K562 treated with DMSO at 1 percent for 12 hours (cell line): ENCODE data around the gene PCDHB12. TPM values are rescaled to one million over a fixed set of nuclear protein-coding genes. Genes with fewer than 3 reads are reported as not detected.

Source experiments
- total RNA-seq: library from RNA; unstranded; fragments of 300-600 nt; gene quantifications from 2 replicates; pipeline ENCODE4 v1.2.3, GENCODE V29; 2022; ENCODE audit not compliant: insufficient read depth

PCDHB12 gene
- not detected in 2 replicates for total RNA-seq

GRCh38 chr5:141208478-141208877 lies at the start of gene PCDHB12:
Gene PCDHB12 (plus strand): TSS chr5:141208719. CDS start chr5:141208908, 189 bp downstream.

DNA sequence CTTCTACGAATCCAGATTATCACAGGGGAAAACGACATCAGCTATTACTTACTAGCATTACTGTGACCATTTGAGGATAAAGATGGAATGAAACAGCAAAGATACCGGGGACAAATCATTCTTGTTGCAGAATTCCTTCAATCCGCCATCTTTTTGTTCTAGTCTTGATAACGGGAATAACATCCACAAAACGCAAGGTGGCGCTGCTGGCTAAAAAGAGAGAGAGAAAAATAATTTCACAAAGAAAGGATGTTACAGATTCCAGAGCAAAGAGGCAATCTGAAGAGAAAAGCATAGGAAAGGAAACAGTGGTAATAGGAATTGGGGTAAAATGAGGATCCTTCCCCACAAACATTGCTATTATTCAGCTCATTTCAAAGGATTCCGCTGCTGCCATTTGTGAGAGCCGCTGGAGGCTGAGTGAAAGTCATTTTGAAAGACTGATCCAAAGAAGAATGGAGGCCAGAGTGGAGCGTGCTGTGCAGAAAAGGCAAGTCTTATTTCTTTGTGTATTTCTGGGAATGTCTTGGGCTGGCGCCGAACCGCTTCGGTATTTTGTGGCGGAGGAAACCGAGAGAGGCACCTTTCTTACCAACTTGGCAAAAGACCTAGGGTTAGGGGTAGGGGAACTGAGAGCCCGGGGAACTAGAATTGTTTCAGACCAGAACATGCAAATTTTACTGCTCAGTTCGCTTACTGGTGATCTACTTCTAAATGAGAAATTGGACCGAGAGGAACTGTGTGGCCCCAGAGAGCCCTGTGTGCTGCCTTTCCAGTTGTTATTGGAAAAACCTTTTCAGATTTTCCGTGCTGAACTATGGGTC lies 35.9 kb upstream of the PCDHB12 start, which contains the start of gene PCDHB7:
Gene PCDHB7 (plus strand): TSS at position 264 of the 824 bp plus-strand sequence. CDS start 192 bp downstream, at position 456.

DNA sequence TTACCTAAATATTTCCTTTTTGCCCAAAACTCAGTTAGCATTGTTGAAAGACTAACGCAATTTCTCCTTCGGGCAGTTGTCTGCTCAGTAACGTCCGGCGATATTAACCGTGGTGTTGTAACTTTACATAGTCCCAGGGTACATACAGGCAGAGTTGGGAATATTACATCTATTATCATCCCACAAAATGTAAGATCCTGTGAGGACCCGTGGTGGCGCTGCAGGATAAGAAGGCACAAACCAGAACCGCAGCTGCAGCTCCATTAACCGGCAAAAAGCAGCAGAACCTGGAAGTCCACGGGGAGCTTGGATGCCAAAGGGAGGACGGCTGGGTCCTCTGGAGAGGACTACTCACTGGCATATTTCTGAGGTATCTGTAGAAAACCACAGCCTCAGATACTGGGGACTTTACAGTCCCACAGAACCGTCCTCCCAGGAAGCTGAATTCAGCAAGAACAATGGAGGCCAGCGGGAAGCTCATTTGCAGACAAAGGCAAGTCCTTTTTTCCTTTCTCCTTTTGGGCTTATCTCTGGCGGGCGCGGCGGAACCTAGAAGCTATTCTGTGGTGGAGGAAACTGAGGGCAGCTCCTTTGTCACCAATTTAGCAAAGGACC lies 30.8 kb upstream of the PCDHB12 start, which contains the start of gene PCDHB8:
Gene PCDHB8 (plus strand): TSS at position 214 of the 615 bp plus-strand sequence. CDS start 245 bp downstream, at position 459.

DNA sequence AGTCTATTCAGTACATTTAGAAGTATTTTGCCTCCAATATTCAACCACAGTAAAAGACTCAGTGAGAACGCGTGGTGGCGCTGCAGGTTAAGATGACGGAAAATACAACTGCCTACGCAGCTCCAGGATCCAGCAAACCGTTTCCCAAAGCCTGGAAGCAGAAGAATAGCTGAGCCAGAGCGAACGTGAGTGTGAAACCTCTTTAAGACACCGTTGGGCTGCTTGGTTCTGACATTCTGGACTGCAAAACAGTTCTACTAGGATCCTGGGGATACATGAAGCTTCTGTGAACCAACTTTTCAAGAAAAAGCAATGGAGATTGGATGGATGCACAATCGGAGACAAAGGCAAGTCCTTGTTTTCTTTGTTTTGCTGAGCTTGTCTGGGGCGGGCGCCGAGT lies 26.3 kb upstream of the PCDHB12 start, which contains the start of gene PCDHB16:
Gene PCDHB16 (plus strand): TSS at position 140 of the 400 bp plus-strand sequence. CDS start 173 bp downstream, at position 313.

GRCh38 chr5:141186897-141187512 lies 21.5 kb upstream of the PCDHB12 start, which contains the start of gene PCDHB9:
Gene PCDHB9 (plus strand): TSS chr5:141187161. CDS start chr5:141187319, 158 bp downstream.

GRCh38 chr5:141192110-141192725 lies 16.3 kb upstream of the PCDHB12 start, which contains the start of gene PCDHB10:
Gene PCDHB10 (plus strand): TSS chr5:141192353. CDS start chr5:141192553, 200 bp downstream.

GRCh38 chr5:141199359-141200235 lies 8.9 kb upstream of the PCDHB12 start, which contains the start of gene PCDHB11:
Gene PCDHB11 (plus strand): TSS chr5:141199627. CDS start chr5:141199775, 148 bp downstream.

DNA sequence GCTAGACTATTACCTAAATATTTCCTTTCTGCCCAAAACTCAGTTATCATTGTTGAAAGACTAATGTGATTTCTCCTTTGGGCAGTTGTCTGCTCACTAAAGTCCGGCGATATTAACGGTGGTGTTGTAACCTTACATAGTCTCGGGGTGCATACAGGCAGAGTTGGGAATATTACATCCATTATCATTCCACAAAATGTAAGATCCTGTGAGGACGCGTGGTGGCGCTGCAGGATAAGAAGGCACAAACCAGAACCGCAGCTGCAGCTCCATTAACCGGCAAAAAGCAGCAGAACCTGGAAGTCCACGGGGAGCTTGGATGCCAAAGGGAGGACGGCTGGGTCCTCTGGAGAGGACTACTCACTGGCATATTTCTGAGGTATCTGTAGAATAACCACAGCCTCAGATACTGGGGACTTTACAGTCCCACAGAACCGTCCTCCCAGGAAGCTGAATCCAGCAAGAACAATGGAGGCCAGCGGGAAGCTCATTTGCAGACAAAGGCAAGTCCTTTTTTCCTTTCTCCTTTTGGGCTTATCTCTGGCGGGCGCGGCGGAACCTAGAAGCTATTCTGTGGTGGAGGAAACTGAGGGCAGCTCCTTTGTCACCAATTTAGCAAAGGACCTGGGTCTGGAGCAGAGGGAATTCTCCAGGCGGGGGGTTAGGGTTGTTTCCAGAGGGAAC lies 5.3 kb downstream of the PCDHB12 start, which contains the start of gene PCDHB13:
Gene PCDHB13 (plus strand): TSS at position 264 of the 684 bp plus-strand sequence. CDS start 205 bp downstream, at position 469.

GRCh38 chr5:141223112-141223783 lies 14.7 kb downstream of the PCDHB12 start, which contains the start of gene PCDHB14:
Gene PCDHB14 (plus strand): TSS chr5:141223343. CDS start chr5:141223506, 163 bp downstream.

DNA sequence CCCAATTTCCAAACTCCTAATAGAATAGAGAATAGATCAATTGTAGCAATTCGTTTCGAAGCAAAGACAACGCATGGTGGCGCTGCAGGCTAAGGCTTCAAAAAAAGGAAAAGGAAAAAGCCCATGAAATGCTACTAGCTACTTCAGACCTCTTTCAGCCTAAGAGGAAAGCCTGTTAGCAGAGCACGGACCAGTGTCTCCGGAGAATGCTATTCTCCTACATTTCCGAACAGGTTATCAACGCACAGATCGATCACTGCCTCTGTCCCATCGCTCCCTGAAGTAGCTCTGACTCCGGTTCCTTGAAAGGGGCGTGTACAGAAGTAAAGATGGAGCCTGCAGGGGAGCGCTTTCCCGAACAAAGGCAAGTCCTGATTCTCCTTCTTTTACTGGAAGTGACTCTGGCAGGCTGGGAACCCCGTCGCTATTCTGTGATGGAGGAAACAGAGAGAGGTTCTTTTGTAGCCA lies 36.8 kb downstream of the PCDHB12 start, which contains the start of gene PCDHB15:
Gene PCDHB15 (plus strand): TSS at position 146 of the 468 bp plus-strand sequence. CDS start 184 bp downstream, at position 330.

Other genes starting within 250 kb of the PCDHB12 start
- not detected in 2 replicates for gene PCDHAC2, start 242.2 kb upstream of the PCDHB12 start, total RNA-seq
- gene PCDHB1, start 157.3 kb upstream of the PCDHB12 start, total RNA-seq = not detected in 2 replicates
- 0.14 TPM in 1 of 2 replicates, not detected in the other for gene PCDHB2, start 114.1 kb upstream of the PCDHB12 start, total RNA-seq
- not detected in 2 replicates for gene PCDHB3, start 108.2 kb upstream of the PCDHB12 start, total RNA-seq
- gene PCDHB4, start 86.9 kb upstream of the PCDHB12 start, total RNA-seq = not detected in 2 replicates
- gene PCDHB5, start 73.5 kb upstream of the PCDHB12 start, total RNA-seq = 0.25 TPM in 1 of 2 replicates, not detected in the other
- gene PCDHB6, start 58.7 kb upstream of the PCDHB12 start, total RNA-seq = not detected in 2 replicates
- not detected in 2 replicates for gene PCDHB7, start 36.1 kb upstream of the PCDHB12 start, total RNA-seq
- gene PCDHB8, start 30.9 kb upstream of the PCDHB12 start, total RNA-seq = not detected in 2 replicates
- gene PCDHB16, start 26.3 kb upstream of the PCDHB12 start, total RNA-seq = 0.15 TPM in 1 of 2 replicates, not detected in the other
- not detected in 2 replicates for gene PCDHB9, start 21.6 kb upstream of the PCDHB12 start, total RNA-seq
- gene PCDHB10, start 16.4 kb upstream of the PCDHB12 start, total RNA-seq = not detected in 2 replicates
- not detected in 2 replicates for gene PCDHB11, start 9.1 kb upstream of the PCDHB12 start, total RNA-seq
- 0.26 TPM in 1 of 2 replicates, not detected in the other for gene PCDHB13, start 5.2 kb downstream of the PCDHB12 start, total RNA-seq
- gene PCDHB14, start 14.6 kb downstream of the PCDHB12 start, total RNA-seq = not detected in 2 replicates
- 0.33 TPM in 1 of 2 replicates, not detected in the other for gene PCDHB15, start 36.7 kb downstream of the PCDHB12 start, total RNA-seq
- gene SLC25A2, start 95.3 kb downstream of the PCDHB12 start, total RNA-seq = not detected in 2 replicates
- gene TAF7, start 112.1 kb downstream of the PCDHB12 start, total RNA-seq = 75.1 and 124 TPM in 2 replicates
- 0.19 TPM in 1 of 2 replicates, not detected in the other for gene PCDHGA1, start 121.8 kb downstream of the PCDHB12 start, total RNA-seq
- 0.79 TPM in 1 of 2 replicates, not detected in the other for gene PCDHGA2, start 130.0 kb downstream of the PCDHB12 start, total RNA-seq
- gene PCDHGA3, start 135.1 kb downstream of the PCDHB12 start, total RNA-seq = 0.30 and 1.1 TPM in 2 replicates
- gene PCDHGB1, start 141.4 kb downstream of the PCDHB12 start, total RNA-seq = 0.28 TPM in 1 of 2 replicates, not detected in the other
- gene PCDHGA4, start 146.3 kb downstream of the PCDHB12 start, total RNA-seq = 1.7 TPM in 1 of 2 replicates, not detected in the other
- gene PCDHGB2, start 151.3 kb downstream of the PCDHB12 start, total RNA-seq = 0.52 TPM in 1 of 2 replicates, not detected in the other
- 0.33 TPM in 1 of 2 replicates, not detected in the other for gene PCDHGA5, start 155.4 kb downstream of the PCDHB12 start, total RNA-seq
- 1.2 TPM in 1 of 2 replicates, not detected in the other for gene PCDHGB3, start 161.5 kb downstream of the PCDHB12 start, total RNA-seq
- 0.13 and 0.52 TPM in 2 replicates for gene PCDHGA6, start 165.2 kb downstream of the PCDHB12 start, total RNA-seq
- gene PCDHGA7, start 174.0 kb downstream of the PCDHB12 start, total RNA-seq = 0.23 TPM in 1 of 2 replicates, not detected in the other
- gene PCDHGB4, start 179.0 kb downstream of the PCDHB12 start, total RNA-seq = 0.23 TPM in 1 of 2 replicates, not detected in the other
- gene PCDHGA8, start 183.9 kb downstream of the PCDHB12 start, total RNA-seq = 0.36 and 0.68 TPM in 2 replicates
- 0.50 and 0.74 TPM in 2 replicates for gene PCDHGB5, start 189.2 kb downstream of the PCDHB12 start, total RNA-seq
- gene PCDHGA9, start 194.1 kb downstream of the PCDHB12 start, total RNA-seq = 0.39 TPM in 1 of 2 replicates, not detected in the other
- gene PCDHGB6, start 199.3 kb downstream of the PCDHB12 start, total RNA-seq = not detected in 2 replicates
- 0.19 TPM in 1 of 2 replicates, not detected in the other for gene PCDHGA10, start 204.3 kb downstream of the PCDHB12 start, total RNA-seq
- gene PCDHGB7, start 209.0 kb downstream of the PCDHB12 start, total RNA-seq = not detected in 2 replicates
- not detected in 2 replicates for gene PCDHGA11, start 212.3 kb downstream of the PCDHB12 start, total RNA-seq
- not detected in 2 replicates for gene PCDHGA12, start 221.8 kb downstream of the PCDHB12 start, total RNA-seq